HG03135 (cell line): Measurements from ENCODE around the gene FAAP100.

ENCODE experiments used
- ATAC-seq: cut with Tn5 transposase; IDR thresholded peaks from one replicate; pipeline ENCODE4 v1.9.1; 2021; ENCODE audit warnings: mild to moderate bottlenecking, moderate library complexity; ENCODE audit not compliant: unreplicated experiment

Gene FAAP100

GRCh38 chr17:81491181-81491581, 61.0 kb downstream of the FAAP100 start:
- ATAC-seq: no peak

- no peak for ATAC-seq
Measured at GRCh38 chr17:81489998-81490992, 61.9 kb downstream of the FAAP100 start.
